ENCODE data around the gene AVEN. TPM values are rescaled to one million over a fixed set of nuclear protein-coding genes. Genes with fewer than 3 reads are reported as not detected.
A peak's percentile ranks its signal among the peaks of the same experiment; 100 is the strongest.

AVEN gene
- total and polyA plus RNA-seq, 2 of the 8 experiments (the other 6 are each of a cell fraction or from before 2014, with no cell fraction given) = 5.5 to 17.0 TPM

- no peak overlapping the region for H2BK120ac ChIP-seq (replicated peaks; ENCODE audit: low read depth, low read length)
- no peak overlapping the region for H3K4ac ChIP-seq (replicated peaks; ENCODE audit: insufficient read length, low read depth, low read length)
- peak overlapping the region; percentile 92; the same call in 1 of the 2 replicates for H2BK12ac ChIP-seq (ENCODE audit: low read depth, low read length)
- H3K9ac ChIP-seq (replicated peaks in 1 of 4; ENCODE audit: extremely low read depth in 1 of 4, low read depth in 3 of 4, low read length in 3 of 4) = no peak overlapping the region
- peaks cover 0 to 6% (median 5%) of the 10 kb centered on the region in 4 experiments; a peak in 4 of 7 replicates for H3K4me1 ChIP-seq (replicated peaks in 1 of 4; ENCODE audit: control insufficient read depth in 3 of 4, insufficient read depth in 4 of 4, low read length in 3 of 4)
- WGBS, 2 experiments (ENCODE audit: extremely low coverage in 1 of 2, insufficient coverage in 1 of 2, insufficient read length in 1 of 2, insufficient replicate concordance in 2 of 2, low coverage in 1 of 2, low lambda C conversion rate in 2 of 2, missing lambda C conversion rate in 1 of 2) = 85% methylated on average over 2 of the region's 2 CpGs; no CpG with 5 or more reads in 1 of the 2 experiments
- H2AK5ac ChIP-seq (ENCODE audit: low read depth, low read length) = no peak overlapping the region
- no peak overlapping the region for H2BK15ac ChIP-seq (ENCODE audit: low read length)
- no peaks in the 10 kb centered on the region for H3K27me3 ChIP-seq (replicated peaks in 1 of 4; ENCODE audit: control insufficient read depth in 3 of 4, extremely low read depth in 1 of 4, insufficient read depth in 3 of 4, low read length in 3 of 4)
- no peak overlapping the region for H3K4me2 ChIP-seq (ENCODE audit: insufficient read depth in 1 of 2, low read depth in 2 of 2, low read length in 2 of 2)
- no peaks in the 10 kb centered on the region for H3K79me1 ChIP-seq (ENCODE audit: low read depth, low read length)
- no peak overlapping the region for H2BK20ac ChIP-seq (ENCODE audit: low read length)
- no peak overlapping the region for H2AFZ ChIP-seq (ENCODE audit: low read length)
- no peak overlapping the region for H4K91ac ChIP-seq (replicated peaks; ENCODE audit: insufficient read length, low read length)
- ChIA-PET CTCF (ENCODE audit: partially characterized antibody) (interaction anchor here (0.8 to 1.4 kb wide), 3 partner anchors 15 to 113 kb away, joined by 3 to 4 read pairs (median 4); no protein-coding TSS in a partner anchor), POLR2A (ENCODE audit: partially characterized antibody) (no interaction called here)
- no peak overlapping the region for H3K23ac ChIP-seq (ENCODE audit: insufficient read length)
- no peak overlapping the region for H3K27ac ChIP-seq (ENCODE audit: low read depth, low read length)
- no peak overlapping the region for H2BK5ac ChIP-seq (ENCODE audit: low read depth, low read length)
- no peak overlapping the region for H3K56ac ChIP-seq (replicated peaks; ENCODE audit: insufficient read length, low read depth, low read length)
- no peak overlapping the region for H3K18ac ChIP-seq (ENCODE audit: extremely low read depth, low read length)
- no peaks in the 10 kb centered on the region for H3K79me2 ChIP-seq (ENCODE audit: control insufficient read depth in 1 of 2, insufficient read depth in 2 of 2, low read length in 2 of 2)
- H3K4me3 ChIP-seq (ENCODE audit: extremely low read depth in 1 of 4, insufficient read depth in 2 of 4, low read depth in 3 of 4, low read length in 4 of 4) = no peak overlapping the region
- H3K36me3 ChIP-seq (ENCODE audit: control insufficient read depth in 2 of 4, insufficient read depth in 4 of 4, low read length in 3 of 4) = no peaks in the 10 kb centered on the region
- no peaks in the 10 kb centered on the region for H4K20me1 ChIP-seq (replicated peaks in 1 of 2; ENCODE audit: control insufficient read depth in 1 of 2, insufficient read depth in 2 of 2, low read length in 2 of 2)
- H4K8ac ChIP-seq (ENCODE audit: extremely low read depth, insufficient read depth, low read length) = no peak overlapping the region
- no peaks in the 10 kb centered on the region for H3K9me3 ChIP-seq (ENCODE audit: insufficient read depth in 2 of 2, low read depth in 1 of 2, low read length in 1 of 2)
- no peak for TF ChIP-seq ASH2L (IDR thresholded peaks at IDR 0.05; ENCODE audit: low read length)
- no peak for TF ChIP-seq MAFK (IDR thresholded peaks at IDR 0.05; ENCODE audit: low read depth, low read length)
- TF ChIP-seq YY1 (IDR thresholded peaks at IDR 0.05; ENCODE audit: low read depth, low read length) = no peak
- no peak for TF ChIP-seq RXRA (IDR thresholded peaks at IDR 0.05; ENCODE audit: insufficient read depth, low read depth, low read length)
- no peak for TF ChIP-seq ZNF274 (IDR thresholded peaks at IDR 0.05; ENCODE audit: borderline replicate concordance, extremely low read depth, low read length)
- no peak for TF ChIP-seq CHD1 (IDR thresholded peaks at IDR 0.05; ENCODE audit: low read depth, low read length)
- no peak for TF ChIP-seq SP2 (IDR thresholded peaks at IDR 0.05; ENCODE audit: low read length)
- TF ChIP-seq TEAD4 (IDR thresholded peaks at IDR 0.05; ENCODE audit: low read depth, low read length) = no peak
- no peak for TF ChIP-seq TBP (IDR thresholded peaks at IDR 0.05; ENCODE audit: low read depth, low read length)
- no peak for TF ChIP-seq GABPA (IDR thresholded peaks at IDR 0.05; ENCODE audit: borderline replicate concordance, insufficient read depth, low read length)
- TF ChIP-seq SAP30 (IDR thresholded peaks at IDR 0.05; ENCODE audit: insufficient read depth, insufficient replicate concordance, low read length) = no peak
- TF ChIP-seq EZH2 (IDR thresholded peaks at IDR 0.05; ENCODE audit: low read depth, low read length, severe bottlenecking) = no peak
- TF ChIP-seq BCL11A (IDR thresholded peaks at IDR 0.05; ENCODE audit: low read depth in 2 of 2, low read length in 2 of 2) = no peak
- H3K14ac ChIP-seq (ENCODE audit: insufficient read length) = no peak overlapping the region
- DNase-seq (ENCODE audit: low read depth in 1 of 2, low spot score in 2 of 2) (no peak), FAIRE-seq (no peak)
- no peaks in the 10 kb centered on the region for H3K23me2 ChIP-seq (ENCODE audit: low read depth, low read length)
- H4K5ac ChIP-seq (ENCODE audit: insufficient read length, low read depth, low read length) = no peak overlapping the region
Measured at GRCh38 chr15:33871980-33872379, 167.0 kb downstream of the AVEN start.

Measured in H1 (cell line).